ENCODE results near the gene ARPC3. TPM values are rescaled to one million over a fixed set of nuclear protein-coding genes. Genes with fewer than 3 reads are reported as not detected.
"Not testable (repeated sequence)": the region's sequence is repeated elsewhere in the genome, so short reads cannot be mapped to it uniquely, and the experiment has no call there.

The ARPC3 gene
- 279 and 290 TPM in 2 replicates for total RNA-seq

- Mint-ChIP-seq H3K27ac (peak within 1 kb of the TSS; percentile 100), H3K36me3 (ENCODE audit: low read depth) (peaks cover 36% of the 10 kb centered on the region), H3K27me3 (ENCODE audit: insufficient read depth) (no peaks in the 10 kb centered on the region), H3K4me3 (peak within 1 kb of the TSS; percentile 100), H3K4me1 (ENCODE audit: low read depth) (peaks cover 42% of the 10 kb centered on the region), H3K9me3 (no peaks in the 10 kb centered on the region)
- peak; percentile 94 for DNase-seq (ENCODE audit: low spot score)
- intact Hi-C loops (cut with micrococcal nuclease): loop anchor here (1.0 to 2.0 kb wide), 8 partner anchors 18 to 438 kb away; partner anchors contain the start of genes ANAPC7, FAM216A, GPN3 and RAD9B
These were observed at the start of gene ARPC3 for GRCh38 chr12:110449799-110450497. TSS of gene ARPC3 (minus strand) at chr12:110450337. CDS start at chr12:110450260, 77 bp downstream.

DNA sequence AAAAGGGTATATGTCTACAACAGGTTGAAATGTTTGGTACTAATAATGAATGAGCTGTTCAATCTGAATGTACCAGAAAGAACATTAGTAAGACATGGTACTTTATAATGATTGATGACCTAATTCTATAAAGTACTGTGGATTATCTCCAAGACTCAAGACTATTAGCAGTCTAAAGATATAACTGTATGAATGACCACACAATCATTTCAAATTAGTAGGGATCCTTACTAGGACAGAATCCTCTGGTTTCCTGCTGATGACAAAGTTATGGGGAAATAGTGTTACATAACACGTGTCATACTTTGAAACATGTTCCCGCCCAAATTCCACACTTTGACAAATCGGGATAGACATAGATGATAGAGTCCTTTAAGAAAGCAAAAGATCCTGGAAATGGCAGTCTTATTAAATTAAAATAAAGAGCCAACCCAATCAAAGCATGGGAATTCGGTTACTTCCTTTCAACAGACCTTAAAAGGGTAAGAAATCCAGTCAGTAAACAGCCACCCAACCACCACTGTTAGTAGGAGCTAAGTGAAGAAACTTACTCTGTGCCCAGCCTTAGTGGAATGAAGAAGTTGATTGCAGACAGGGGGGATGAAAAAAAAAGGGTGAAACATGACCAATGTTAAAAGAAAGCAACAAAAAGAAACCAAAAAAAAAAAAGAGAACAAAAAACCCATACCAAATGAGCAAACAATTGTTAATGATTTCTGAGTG, 49.0 kb upstream of the ARPC3 start:
- peak overlapping the region; percentile 70 for H3K4me3 Mint-ChIP-seq
- peaks cover 4% of the 10 kb centered on the region for H3K9me3 Mint-ChIP-seq
- peaks cover 29% of the 10 kb centered on the region for H3K4me1 Mint-ChIP-seq (ENCODE audit: low read depth)
- DNase-seq (ENCODE audit: low spot score): no peak
- peaks cover 26% of the 10 kb centered on the region for H3K36me3 Mint-ChIP-seq (ENCODE audit: low read depth)
- H3K27me3 Mint-ChIP-seq (ENCODE audit: insufficient read depth): no peaks in the 10 kb centered on the region
- intact Hi-C loops (cut with micrococcal nuclease): no loop called here
- peak overlapping the region; percentile 73 for H3K27ac Mint-ChIP-seq

GRCh38 chr12:110475426-110475825, 25.3 kb upstream of the ARPC3 start:
- no peaks in the 10 kb centered on the region for H3K9me3 Mint-ChIP-seq
- H3K27me3 Mint-ChIP-seq (ENCODE audit: insufficient read depth): no peaks in the 10 kb centered on the region
- peaks cover 9% of the 10 kb centered on the region for H3K4me1 Mint-ChIP-seq (ENCODE audit: low read depth)

GRCh38 chr12:110468214-110469048, 18.3 kb upstream of the ARPC3 start, which contains the start of the genes FAM216A and GPN3:
TSS of gene FAM216A (plus strand) at chr12:110468845. CDS start at chr12:110468876, 31 bp downstream.
TSS of gene GPN3 (minus strand) at chr12:110468257. CDS start at chr12:110468203, 54 bp downstream.
- peak within 1 kb of the TSS; percentile 95 for H3K27ac Mint-ChIP-seq
- peak within 1 kb of the TSS; percentile 96 for H3K4me3 Mint-ChIP-seq
- intact Hi-C loops (cut with micrococcal nuclease): loop anchor here (1.0 to 10.0 kb wide), 14 partner anchors 18 to 356 kb away; partner anchors contain the start of genes ANAPC7, ARPC3, ATP2A2 and PPP1CC
- peak; percentile 96 for DNase-seq (ENCODE audit: low spot score)
- peaks cover 19% of the 10 kb centered on the region for H3K36me3 Mint-ChIP-seq (ENCODE audit: low read depth)
- H3K9me3 Mint-ChIP-seq: no peaks in the 10 kb centered on the region
- H3K27me3 Mint-ChIP-seq (ENCODE audit: insufficient read depth): no peaks in the 10 kb centered on the region
- peaks cover 31% of the 10 kb centered on the region for H3K4me1 Mint-ChIP-seq (ENCODE audit: low read depth)

More at GRCh38 chr12:110475426-110475825, 25.3 kb upstream of the ARPC3 start:
- H3K27ac Mint-ChIP-seq: no peak overlapping the region
- DNase-seq (ENCODE audit: low spot score): no peak
- peaks cover 23% of the 10 kb centered on the region for H3K36me3 Mint-ChIP-seq (ENCODE audit: low read depth)
- intact Hi-C loops (cut with micrococcal nuclease): no loop called here
- no peak overlapping the region for H3K4me3 Mint-ChIP-seq

DNA sequence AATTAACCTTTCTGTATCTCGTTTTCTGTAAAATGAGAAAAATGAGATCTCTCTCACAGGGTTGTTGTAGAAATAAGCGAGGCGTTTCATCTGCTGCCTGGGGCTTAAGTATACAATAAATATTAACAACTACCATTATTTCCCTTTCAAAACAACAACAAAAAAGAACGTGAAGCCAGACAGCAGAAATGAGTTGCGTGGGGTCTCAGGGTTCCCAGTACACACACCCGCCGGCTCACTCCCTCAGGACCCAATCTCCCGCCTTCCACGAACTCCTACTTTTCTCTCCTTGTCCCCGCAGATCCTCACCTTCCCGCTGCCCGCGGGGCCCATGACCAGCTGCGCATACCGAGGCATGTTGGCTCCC, 17.7 kb upstream of the ARPC3 start:
- H3K27me3 Mint-ChIP-seq (ENCODE audit: insufficient read depth): no peaks in the 10 kb centered on the region
- H3K27ac Mint-ChIP-seq: peak overlapping the region; percentile 95
- H3K4me1 Mint-ChIP-seq (ENCODE audit: low read depth): peaks cover 31% of the 10 kb centered on the region
- H3K9me3 Mint-ChIP-seq: no peaks in the 10 kb centered on the region
- intact Hi-C loops (cut with micrococcal nuclease): loop anchor here (1.0 to 10.0 kb wide), 12 partner anchors 18 to 357 kb away; partner anchors contain the start of genes ANAPC7, ARPC3, ATP2A2 and PPP1CC
- H3K36me3 Mint-ChIP-seq (ENCODE audit: low read depth): peaks cover 20% of the 10 kb centered on the region
- DNase-seq (ENCODE audit: low spot score): no peak
- H3K4me3 Mint-ChIP-seq: peak overlapping the region; percentile 96

GRCh38 chr12:110466791-110467190, 16.7 kb upstream of the ARPC3 start:
- peaks cover 37% of the 10 kb centered on the region for H3K4me1 Mint-ChIP-seq (ENCODE audit: low read depth)
- H3K4me3 Mint-ChIP-seq: peak overlapping the region; percentile 96
- peaks cover 21% of the 10 kb centered on the region for H3K36me3 Mint-ChIP-seq (ENCODE audit: low read depth)
- no peaks in the 10 kb centered on the region for H3K9me3 Mint-ChIP-seq
- no peak overlapping the region for H3K27ac Mint-ChIP-seq
- intact Hi-C loops (cut with micrococcal nuclease): loop anchor here (10.0 kb wide), 1 partner anchor 358 kb away; no protein-coding TSS in a partner anchor
- DNase-seq (ENCODE audit: low spot score): no peak
- H3K27me3 Mint-ChIP-seq (ENCODE audit: insufficient read depth): no peaks in the 10 kb centered on the region

DNA sequence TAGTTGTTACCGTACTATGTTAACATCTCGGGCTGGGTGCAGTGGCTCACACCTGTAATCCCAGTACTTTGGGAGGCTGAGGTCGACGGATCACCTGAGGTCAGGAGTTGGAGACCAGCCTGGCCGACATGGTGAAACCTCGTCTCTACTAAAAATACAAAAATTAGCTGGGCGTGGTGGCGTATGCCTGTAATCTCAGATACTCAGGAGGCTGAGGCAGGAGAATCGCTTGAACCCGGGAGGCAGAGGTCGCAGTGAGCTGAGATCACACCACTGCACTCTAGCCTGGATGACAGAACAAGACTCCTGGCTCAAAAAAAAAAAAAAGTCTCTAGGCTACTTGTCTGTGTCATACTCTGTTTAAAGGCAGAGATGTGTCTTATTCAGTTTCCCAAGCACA, 15.6 kb upstream of the ARPC3 start:
- H3K4me1 Mint-ChIP-seq (ENCODE audit: low read depth): peaks cover 36% of the 10 kb centered on the region
- DNase-seq (ENCODE audit: low spot score); H3K27me3 Mint-ChIP-seq (ENCODE audit: insufficient read depth); H3K27ac Mint-ChIP-seq; H3K9me3 Mint-ChIP-seq; H3K4me3 Mint-ChIP-seq: not testable (repeated sequence)
- intact Hi-C loops (cut with micrococcal nuclease): loop anchor here (10.0 kb wide), 1 partner anchor 359 kb away; no protein-coding TSS in a partner anchor
- peaks cover 18% of the 10 kb centered on the region for H3K36me3 Mint-ChIP-seq (ENCODE audit: low read depth)

GRCh38 chr12:110465024-110465423, 14.9 kb upstream of the ARPC3 start:
- DNase-seq (ENCODE audit: low spot score): no peak
- Mint-ChIP-seq H3K27me3 (ENCODE audit: insufficient read depth) (no peaks in the 10 kb centered on the region), H3K9me3 (no peaks in the 10 kb centered on the region), H3K36me3 (ENCODE audit: low read depth) (peaks cover 15% of the 10 kb centered on the region), H3K27ac (no peak overlapping the region), H3K4me1 (ENCODE audit: low read depth) (peaks cover 29% of the 10 kb centered on the region), H3K4me3 (no peak overlapping the region)
- intact Hi-C loops (cut with micrococcal nuclease): loop anchor here (10.0 kb wide), 1 partner anchor 360 kb away; no protein-coding TSS in a partner anchor

DNA sequence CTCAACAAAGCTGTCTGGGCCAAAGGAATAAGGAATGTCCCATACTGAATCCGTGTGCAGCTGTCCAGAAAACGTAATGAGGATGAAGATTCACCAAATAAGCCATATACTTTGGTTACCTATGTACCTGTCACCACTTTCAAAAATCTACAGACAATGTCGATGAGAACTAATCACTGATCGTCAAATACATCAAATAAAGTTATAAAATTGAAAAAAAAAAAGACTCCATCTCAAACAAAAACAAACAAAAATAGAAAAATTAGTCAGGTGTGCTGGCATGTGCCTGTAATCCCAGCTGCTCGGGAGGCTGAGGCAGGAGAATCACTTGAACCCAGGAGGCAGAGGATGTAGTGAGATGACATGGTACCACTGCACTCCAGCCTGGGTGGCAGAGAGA, 11.1 kb upstream of the ARPC3 start:
- not testable (repeated sequence) for H3K4me3 Mint-ChIP-seq; DNase-seq (ENCODE audit: low spot score); H3K9me3 Mint-ChIP-seq; H3K27me3 Mint-ChIP-seq (ENCODE audit: insufficient read depth); H3K27ac Mint-ChIP-seq
- Mint-ChIP-seq H3K4me1 (ENCODE audit: low read depth) (peaks cover 11% of the 10 kb centered on the region), H3K36me3 (ENCODE audit: low read depth) (peaks cover 25% of the 10 kb centered on the region)
- intact Hi-C loops (cut with micrococcal nuclease): loop anchor here (10.0 kb wide), 1 partner anchor 364 kb away; no protein-coding TSS in a partner anchor

GRCh38 chr12:110458756-110459155, 8.6 kb upstream of the ARPC3 start:
- intact Hi-C loops (cut with micrococcal nuclease): no loop called here
- Mint-ChIP-seq H3K27me3 (ENCODE audit: insufficient read depth) (no peaks in the 10 kb centered on the region), H3K36me3 (ENCODE audit: low read depth) (peaks cover 24% of the 10 kb centered on the region), H3K27ac (no peak overlapping the region), H3K4me1 (ENCODE audit: low read depth) (peaks cover 6% of the 10 kb centered on the region), H3K9me3 (no peaks in the 10 kb centered on the region), H3K4me3 (no peak overlapping the region)
- DNase-seq (ENCODE audit: low spot score): no peak

GRCh38 chr12:110453569-110454296, 3.6 kb upstream of the ARPC3 start:
- H3K36me3 Mint-ChIP-seq (ENCODE audit: low read depth): peaks cover 29% of the 10 kb centered on the region
- H3K27me3 Mint-ChIP-seq (ENCODE audit: insufficient read depth): no peaks in the 10 kb centered on the region
- H3K4me3 Mint-ChIP-seq: no peak overlapping the region
- no peak overlapping the region for H3K27ac Mint-ChIP-seq
- H3K9me3 Mint-ChIP-seq: no peaks in the 10 kb centered on the region
- no peak for DNase-seq (ENCODE audit: low spot score)
- intact Hi-C loops (cut with micrococcal nuclease): no loop called here
- H3K4me1 Mint-ChIP-seq (ENCODE audit: low read depth): peaks cover 19% of the 10 kb centered on the region

Data from activated T-helper 1 cell treated with anti-CD3 and anti-CD28 coated beads, Interleukin-12 subunit alpha, Interleukin-12 subunit beta, Interleukin-2, Interleukin-4 antibody, amounts not matched to agents 30 ng/mL and 10 ng/mL and 1 ng/mL, durations not matched to agents 14 hours and 24 hours and 36 hours (primary cell).